GM10266 (cell line): ENCODE data around the gene PXYLP1.

ENCODE experiments used
- DNase-seq: peaks from one replicate; pipeline ENCODE4 v3.0.0; 2012; ENCODE audit errors: extremely low spot score
- CTCF ChIP-seq: IDR thresholded peaks from 2 replicates; pipeline ENCODE4 v1.5.1; 2012; ENCODE audit warnings: mild to moderate bottlenecking, low read depth; ENCODE audit not compliant: control insufficient read depth, insufficient read depth; ENCODE audit errors: missing control alignments

The PXYLP1 gene

DNA sequence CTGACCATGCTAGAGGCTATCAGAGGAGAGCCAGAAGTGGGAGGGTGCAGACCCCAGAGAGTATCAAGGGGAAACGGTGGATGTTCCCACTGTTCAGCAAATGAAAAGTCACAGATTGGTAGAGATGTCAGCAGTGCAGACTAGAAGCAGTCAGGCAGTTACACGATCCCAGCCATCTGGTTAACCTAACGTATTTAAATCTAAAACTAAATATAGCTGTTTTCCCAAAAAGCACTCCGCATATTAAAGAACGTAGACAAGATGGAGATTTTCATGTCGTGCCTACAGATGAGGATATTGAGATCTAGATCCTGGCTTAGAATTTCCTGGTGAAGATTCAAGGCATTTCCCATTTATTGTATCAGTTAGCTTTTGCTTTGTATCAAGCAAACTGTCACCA is 25.2 kb downstream of the PXYLP1 start:
- no peak for DNase-seq
- TF ChIP-seq CTCF = no peak

- DNase-seq = no peak
- no peak for TF ChIP-seq CTCF
Measured at GRCh38 chr3:141257961-141258360, 26.3 kb downstream of the PXYLP1 start.

GRCh38 chr3:141258973-141259372 is 27.3 kb downstream of the PXYLP1 start:
- TF ChIP-seq CTCF = no peak
- no peak for DNase-seq

DNA sequence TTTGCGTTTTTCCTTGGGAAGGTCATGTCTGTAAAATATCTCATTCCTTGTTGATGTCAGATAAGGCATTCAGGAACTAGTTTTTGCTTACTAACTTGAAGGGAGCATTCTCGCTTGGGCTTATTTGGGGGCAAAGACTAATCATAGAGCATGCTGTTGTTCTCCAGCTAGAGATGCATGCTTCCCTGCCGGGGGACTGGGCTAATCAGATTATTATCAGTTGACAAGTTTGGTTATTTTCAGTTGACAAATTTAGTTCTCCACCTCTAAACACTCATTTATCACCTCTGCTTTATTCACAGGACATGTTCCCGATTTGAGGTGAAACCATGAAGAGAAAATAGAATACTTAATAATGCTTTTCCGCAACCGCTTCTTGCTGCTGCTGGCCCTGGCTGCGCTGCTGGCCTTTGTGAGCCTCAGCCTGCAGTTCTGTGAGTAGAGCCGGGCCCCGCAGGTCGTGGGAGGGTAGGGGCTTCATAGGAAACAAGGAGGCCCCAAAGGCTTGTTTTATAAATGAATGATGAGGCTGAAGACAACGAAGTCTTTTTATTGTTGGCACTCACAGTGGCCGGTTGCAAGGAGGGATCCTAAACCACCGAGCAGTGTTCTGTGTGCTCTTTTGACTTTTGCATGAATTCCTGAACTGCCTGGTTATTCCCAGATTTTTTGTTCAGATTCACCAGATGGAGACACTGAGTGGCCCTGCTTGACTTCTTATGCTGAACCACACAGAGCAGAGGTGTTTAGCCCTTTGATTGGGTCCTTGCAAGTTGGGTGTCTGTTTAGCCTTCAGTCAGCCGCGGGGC is 28.4 kb downstream of the PXYLP1 start:
- TF ChIP-seq CTCF = no peak
- no peak for DNase-seq

DNA sequence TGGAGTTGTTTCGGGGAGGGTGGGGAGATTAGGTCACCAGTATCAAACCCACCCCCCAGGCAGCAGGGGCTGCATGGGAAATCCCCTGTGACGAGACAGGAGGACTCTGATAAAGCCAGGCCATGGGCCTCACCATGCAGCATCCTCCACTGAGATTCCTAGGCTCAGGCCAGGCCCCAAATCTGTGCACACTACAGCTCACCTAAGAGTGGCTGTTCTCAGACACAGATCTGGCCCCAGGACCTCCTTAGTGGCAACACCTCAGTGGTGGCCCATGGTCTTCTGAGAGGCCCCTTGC is 29.0 kb downstream of the PXYLP1 start:
- no peak for TF ChIP-seq CTCF
- no peak for DNase-seq

DNA sequence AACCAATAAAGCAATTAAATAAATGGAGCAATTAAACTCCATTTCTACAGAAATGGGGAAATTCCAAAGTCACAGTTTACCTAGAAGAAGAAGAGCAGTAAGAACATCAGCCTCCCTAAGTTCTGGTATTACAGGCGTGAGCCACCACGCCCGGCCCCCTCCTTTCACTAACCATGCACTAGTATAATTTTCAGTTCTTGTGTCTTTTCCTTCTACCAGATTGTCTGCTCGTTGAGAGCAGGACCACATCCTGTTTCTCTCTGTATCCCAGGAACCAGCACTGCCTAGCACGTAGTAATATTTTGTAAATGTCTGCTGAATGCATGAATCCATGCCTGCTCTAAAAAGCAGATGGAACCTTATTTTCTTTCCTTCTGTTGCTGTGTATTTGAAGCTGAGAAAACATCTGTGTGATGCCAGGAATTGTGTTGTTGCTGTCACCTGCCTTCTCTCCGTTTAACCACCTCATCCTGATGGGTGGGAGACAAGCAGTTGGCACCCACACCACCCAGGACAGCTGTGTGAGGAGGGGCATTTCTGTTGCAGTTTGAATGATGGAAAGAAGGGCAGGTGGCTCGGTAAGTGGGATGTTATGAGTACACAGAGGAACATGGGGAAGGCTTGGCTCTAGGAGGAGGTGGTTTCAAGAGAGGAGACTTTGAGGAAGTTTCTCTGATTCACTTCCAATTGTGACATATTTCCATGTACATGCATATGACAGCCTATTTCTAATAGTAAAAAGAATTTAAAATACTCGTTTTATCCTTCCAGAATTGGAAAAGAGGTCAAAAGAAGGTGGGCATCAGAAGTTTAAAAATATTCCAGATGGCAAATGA is 30.1 kb downstream of the PXYLP1 start:
- DNase-seq = no peak

More for the DNA sequence above, 30.1 kb downstream of the PXYLP1 start:
- TF ChIP-seq CTCF = no peak
